ENCODE data around the gene RGL2.
A peak's percentile ranks its signal among the peaks of the same experiment; 100 is the strongest.

The RGL2 gene

DNA sequence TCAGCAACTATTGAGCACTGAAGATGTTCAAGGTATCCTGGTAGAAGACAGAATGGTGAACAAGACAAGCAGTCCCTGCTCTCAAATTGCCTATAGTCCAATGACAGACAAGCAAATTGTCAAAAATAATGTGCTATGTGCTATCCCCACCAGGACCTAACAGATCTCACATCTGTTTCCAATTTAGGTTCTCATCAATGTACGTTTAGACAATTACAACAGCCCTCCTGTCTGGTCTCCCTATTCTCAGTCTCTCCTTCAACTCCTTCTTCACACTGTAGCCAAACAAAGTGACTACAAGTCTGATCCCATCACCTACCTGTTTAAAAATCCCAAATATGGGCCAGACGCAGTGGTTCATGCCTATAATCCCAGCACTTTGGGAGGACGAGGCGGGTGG lies 7.6 kb upstream of the RGL2 start:
- H3K9me3 Mint-ChIP-seq = no peaks in the 10 kb centered on the region
- H3K4me3 Mint-ChIP-seq = no peak overlapping the region
- H3K36me3 Mint-ChIP-seq = peaks cover 53% of the 10 kb centered on the region
- H3K27me3 Mint-ChIP-seq = no peaks in the 10 kb centered on the region
- H3K27ac Mint-ChIP-seq = peak overlapping the region; percentile 62
- H3K4me1 Mint-ChIP-seq = peaks cover 64% of the 10 kb centered on the region
- ATAC-seq = no peak

- no peaks in the 10 kb centered on the region for H3K9me3 Mint-ChIP-seq
Observed at GRCh38 chr6:33305052-33305451, 6.3 kb upstream of the RGL2 start.

GRCh38 chr6:33304216-33304615 lies 5.5 kb upstream of the RGL2 start:
- Mint-ChIP-seq H3K27ac (peak overlapping the region; percentile 62), H3K9me3 (no peaks in the 10 kb centered on the region), H3K4me1 (peaks cover 71% of the 10 kb centered on the region), H3K4me3 (no peak overlapping the region), H3K36me3 (peaks cover 67% of the 10 kb centered on the region), H3K27me3 (no peaks in the 10 kb centered on the region)
- ATAC-seq = no peak

More at GRCh38 chr6:33305052-33305451, 6.3 kb upstream of the RGL2 start:
- peaks cover 65% of the 10 kb centered on the region for H3K4me1 Mint-ChIP-seq
- no peak overlapping the region for H3K4me3 Mint-ChIP-seq
- peak overlapping the region; percentile 62 for H3K27ac Mint-ChIP-seq
- H3K36me3 Mint-ChIP-seq = peaks cover 60% of the 10 kb centered on the region
- ATAC-seq = no peak
- no peaks in the 10 kb centered on the region for H3K27me3 Mint-ChIP-seq

DNA sequence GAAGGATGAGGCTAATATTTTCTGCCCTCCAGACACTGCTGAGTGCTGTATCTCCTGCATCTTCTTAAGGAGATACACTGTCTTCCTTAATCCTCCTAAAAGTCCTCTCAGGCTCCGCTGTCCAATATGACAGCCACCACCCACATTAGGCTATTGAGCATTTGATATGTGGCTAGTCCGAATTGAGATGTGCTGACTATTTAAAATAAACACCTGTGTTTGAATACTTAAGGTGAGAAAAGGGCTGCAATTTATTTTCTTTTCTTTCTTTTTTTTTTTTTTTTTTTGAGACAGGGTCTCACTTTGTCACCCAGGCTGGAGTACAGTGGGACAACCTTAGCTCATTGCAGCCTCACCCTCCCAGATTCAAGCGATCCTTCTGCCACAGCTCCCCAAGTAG lies 3.1 kb upstream of the RGL2 start:
- Mint-ChIP-seq H3K36me3 (peaks cover 60% of the 10 kb centered on the region), H3K4me1 (peaks cover 80% of the 10 kb centered on the region), H3K9me3 (no peaks in the 10 kb centered on the region), H3K27me3 (no peaks in the 10 kb centered on the region), H3K4me3 (no peak overlapping the region), H3K27ac (peak overlapping the region; percentile 15)
- ATAC-seq = no peak

GRCh38 chr6:33299237-33299944 lies 649 bp upstream of the RGL2 start:
- no peaks in the 10 kb centered on the region for H3K9me3 Mint-ChIP-seq
- H3K4me1 Mint-ChIP-seq = peaks cover 62% of the 10 kb centered on the region
- peak overlapping the region; percentile 99 for H3K4me3 Mint-ChIP-seq
- H3K27me3 Mint-ChIP-seq = no peaks in the 10 kb centered on the region
- peak; percentile 87 for ATAC-seq
- peaks cover 46% of the 10 kb centered on the region for H3K36me3 Mint-ChIP-seq
- peak overlapping the region; percentile 94 for H3K27ac Mint-ChIP-seq

- ATAC-seq = peak; percentile 54
- H3K27me3 Mint-ChIP-seq = no peaks in the 10 kb centered on the region
- H3K9me3 Mint-ChIP-seq = no peaks in the 10 kb centered on the region
- peak overlapping the region; percentile 99 for H3K4me3 Mint-ChIP-seq
- H3K27ac Mint-ChIP-seq = peak overlapping the region; percentile 94
- peaks cover 35% of the 10 kb centered on the region for H3K36me3 Mint-ChIP-seq
- H3K4me1 Mint-ChIP-seq = peaks cover 51% of the 10 kb centered on the region
Observed at GRCh38 chr6:33297956-33298772, 578 bp downstream of the RGL2 start.

GRCh38 chr6:33297406-33297955 lies 1.3 kb downstream of the RGL2 start:
- Mint-ChIP-seq H3K27ac (peak overlapping the region; percentile 94), H3K4me3 (peak overlapping the region; percentile 68), H3K36me3 (peaks cover 35% of the 10 kb centered on the region), H3K9me3 (no peaks in the 10 kb centered on the region), H3K27me3 (no peaks in the 10 kb centered on the region), H3K4me1 (peaks cover 51% of the 10 kb centered on the region)
- ATAC-seq = no peak

DNA sequence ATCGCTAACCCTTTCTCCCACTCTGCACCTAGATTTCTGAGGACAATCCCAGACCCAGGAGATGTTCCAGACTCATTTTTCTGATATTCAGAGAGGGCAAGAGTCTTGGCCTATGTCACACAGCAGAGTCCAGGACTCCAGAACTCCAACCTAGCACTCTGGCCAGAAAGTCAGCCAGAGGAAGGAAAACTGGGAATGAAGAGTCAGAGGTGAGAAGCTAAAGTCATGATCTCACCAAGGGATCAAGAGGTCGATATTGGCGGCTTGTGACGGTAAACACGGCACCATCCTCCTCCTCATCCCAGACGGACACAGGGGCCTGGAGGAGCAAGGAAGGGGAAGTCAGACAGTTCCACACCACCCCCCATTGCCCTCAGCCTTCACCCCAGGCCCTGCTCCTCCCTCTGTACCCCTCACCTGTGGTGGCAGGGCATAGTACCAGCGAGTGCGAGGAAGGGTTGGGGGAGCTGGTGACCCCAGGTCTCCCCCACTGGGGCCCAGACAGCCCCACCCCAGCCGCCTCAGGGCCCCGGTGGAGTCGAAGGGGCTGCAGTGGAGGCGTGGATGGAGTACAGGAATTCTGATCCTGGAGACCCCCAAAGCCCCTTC lies 1.8 kb downstream of the RGL2 start:
- Mint-ChIP-seq H3K27me3 (no peaks in the 10 kb centered on the region), H3K4me3 (peak overlapping the region; percentile 68), H3K36me3 (peaks cover 37% of the 10 kb centered on the region), H3K9me3 (no peaks in the 10 kb centered on the region), H3K27ac (peak overlapping the region; percentile 94), H3K4me1 (peaks cover 51% of the 10 kb centered on the region)
- ATAC-seq = no peak

DNA sequence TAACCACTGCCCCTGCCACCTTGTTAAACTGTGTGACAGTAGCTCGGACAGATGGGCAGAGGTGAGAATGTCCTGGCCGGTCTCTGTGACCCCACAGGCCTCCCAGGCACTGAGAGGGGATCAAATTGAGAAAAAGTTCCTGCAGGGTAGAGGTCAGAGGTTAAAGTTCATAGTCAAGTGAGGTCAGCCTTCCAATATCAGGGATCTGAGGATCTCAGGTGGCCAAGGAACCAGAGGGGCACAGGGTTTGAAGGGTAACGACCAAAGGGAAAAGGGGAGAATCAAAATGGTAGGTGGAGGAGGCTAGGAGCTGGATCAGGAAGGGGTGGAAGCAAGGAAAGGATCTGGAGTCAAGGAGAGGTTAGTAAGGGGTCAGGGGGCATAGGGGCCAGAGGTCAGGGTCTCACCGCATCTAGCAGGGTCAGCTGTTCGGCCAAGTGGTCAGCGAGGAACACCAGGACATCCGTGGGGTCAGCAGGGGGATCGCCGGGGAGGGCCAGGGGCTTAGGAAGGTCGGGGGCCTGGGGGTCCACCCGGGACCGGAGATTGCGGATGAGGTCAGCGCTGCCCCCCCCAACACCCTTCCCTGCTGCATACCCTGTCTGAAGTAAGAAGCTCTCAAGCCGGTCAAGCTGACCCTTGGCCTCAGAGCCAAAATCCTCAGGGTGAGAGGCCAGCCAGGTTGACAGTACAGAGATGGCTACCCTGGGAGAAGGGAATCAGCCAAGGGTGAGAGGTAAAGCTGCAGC lies 2.9 kb downstream of the RGL2 start:
- peaks cover 49% of the 10 kb centered on the region for H3K4me1 Mint-ChIP-seq
- H3K27ac Mint-ChIP-seq = no peak overlapping the region
- H3K36me3 Mint-ChIP-seq = peaks cover 34% of the 10 kb centered on the region
- no peaks in the 10 kb centered on the region for H3K27me3 Mint-ChIP-seq
- H3K4me3 Mint-ChIP-seq = no peak overlapping the region
- no peak for ATAC-seq
- no peaks in the 10 kb centered on the region for H3K9me3 Mint-ChIP-seq

GRCh38 chr6:33294086-33294823 lies 4.5 kb downstream of the RGL2 start:
- H3K27ac Mint-ChIP-seq = no peak overlapping the region
- peaks cover 49% of the 10 kb centered on the region for H3K4me1 Mint-ChIP-seq
- no peaks in the 10 kb centered on the region for H3K27me3 Mint-ChIP-seq
- peaks cover 26% of the 10 kb centered on the region for H3K36me3 Mint-ChIP-seq
- no peaks in the 10 kb centered on the region for H3K9me3 Mint-ChIP-seq
- H3K4me3 Mint-ChIP-seq = no peak overlapping the region
- no peak for ATAC-seq

- H3K4me3 Mint-ChIP-seq = no peak overlapping the region
- H3K27me3 Mint-ChIP-seq = no peaks in the 10 kb centered on the region
- peaks cover 32% of the 10 kb centered on the region for H3K36me3 Mint-ChIP-seq
- H3K9me3 Mint-ChIP-seq = no peaks in the 10 kb centered on the region
- no peak for ATAC-seq
- peaks cover 48% of the 10 kb centered on the region for H3K4me1 Mint-ChIP-seq
- H3K27ac Mint-ChIP-seq = no peak overlapping the region
Observed at GRCh38 chr6:33292996-33293682, 5.6 kb downstream of the RGL2 start.

- H3K4me3 Mint-ChIP-seq = peak overlapping the region; percentile 98
Observed at GRCh38 chr6:33290459-33290858, 8.3 kb downstream of the RGL2 start.

DNA sequence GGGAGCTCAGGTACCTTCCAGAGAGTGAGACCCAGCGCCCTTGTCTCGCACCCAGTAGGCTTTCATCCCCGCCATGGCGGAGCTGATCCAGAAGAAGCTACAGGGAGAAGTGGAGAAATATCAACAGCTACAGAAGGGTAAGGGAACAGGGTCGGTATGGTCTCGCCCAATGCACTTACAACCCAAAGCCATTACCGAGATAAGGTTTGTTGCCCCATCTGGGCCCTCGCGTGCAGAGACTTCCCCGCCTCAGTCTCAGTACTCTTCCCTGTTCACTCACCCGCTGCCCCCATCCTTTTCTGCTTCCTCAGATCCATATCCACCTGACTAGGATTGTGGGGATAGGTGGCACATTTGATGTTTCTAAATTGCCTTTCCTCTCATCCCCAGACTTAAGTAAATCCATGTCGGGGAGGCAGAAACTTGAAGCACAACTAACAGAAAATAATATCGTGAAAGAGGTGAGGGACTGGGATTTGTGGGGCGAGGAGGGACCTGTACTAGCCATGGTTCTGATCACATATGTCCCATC lies 8.9 kb downstream of the RGL2 start:
- peaks cover 46% of the 10 kb centered on the region for H3K4me1 Mint-ChIP-seq
- no peaks in the 10 kb centered on the region for H3K9me3 Mint-ChIP-seq
- peaks cover 43% of the 10 kb centered on the region for H3K36me3 Mint-ChIP-seq
- ATAC-seq = peak; percentile 2
- H3K4me3 Mint-ChIP-seq = peak overlapping the region; percentile 98
- peak overlapping the region; percentile 87 for H3K27ac Mint-ChIP-seq
- H3K27me3 Mint-ChIP-seq = no peaks in the 10 kb centered on the region

More at GRCh38 chr6:33290459-33290858, 8.3 kb downstream of the RGL2 start:
- no peaks in the 10 kb centered on the region for H3K9me3 Mint-ChIP-seq
- H3K36me3 Mint-ChIP-seq = peaks cover 45% of the 10 kb centered on the region
- H3K4me1 Mint-ChIP-seq = peaks cover 47% of the 10 kb centered on the region
- ATAC-seq = no peak
- H3K27ac Mint-ChIP-seq = peak overlapping the region; percentile 87
- H3K27me3 Mint-ChIP-seq = no peaks in the 10 kb centered on the region

Measured in stimulated activated memory B cell treated with anti-CD40 and anti-IgM and Interleukin-4, amounts not matched to agents 10 μg/mL and 1 μg/mL and 100 μg/mL, for 72 hours (primary cell).